K562 (cell line): ENCODE data around the gene CHM. TPM values are rescaled to one million over a fixed set of nuclear protein-coding genes. Genes with fewer than 3 reads are reported as not detected.

Experiments
- ATAC-seq: fragments of 200-7000 bp; cut with Tn5 transposase; 3 replicates; pipeline ENCODE4 v1.9.1; 2020; ENCODE audit warnings: moderate library complexity
- BruUV-seq: library from RNA; stranded (reverse); fragments of 400-500 nt; replicated peaks from 2 replicates; lab custom pipeline; 2021; lab: Mats Ljungman, UMichigan
- CTCF ChIA-PET: fragments of 300-600 bp; formaldehyde crosslinking; extraction: SDS; loops from one replicate; lab custom pipeline; 2021; ENCODE audit warnings: low intra/inter-chr PET ratio; lab: Yijun Ruan, JAX
- POLR2A ChIA-PET: fragments of 300-600, 350-650 bp; sonication (Branson Sonifier 250); formaldehyde crosslinking; extraction: SDS; loops from one replicate; lab custom pipeline; 2021; ENCODE audit warnings: antibody characterized with exemption, inconsistent platforms; lab: Yijun Ruan, JAX
- DNase-seq, 4 experiments: peaks; one replicate each; pipeline versions ENCODE4 v3.0.0 to v3.0.0-alpha.2; 2011 to 2018; ENCODE audit warnings: low spot score in 3 of 4, mixed read lengths in 3 of 4; ENCODE audit errors: extremely low read depth in 1 of 4
- FAIRE-seq: peaks from 2 replicates; lab custom pipeline; 2011; peaks lifted over from hg19 to GRCh38; lab: Jason Lieb, UNC
- H2AFZ ChIP-seq: 2 replicates; pipeline ENCODE4 v1.6.0; 2011; ENCODE audit warnings: low read depth, low read length, control low read depth, inconsistent platforms
- H3K27ac ChIP-seq: fragments of 200-600 bp; 3 replicates; pipeline ENCODE4 v1.8.0; 2011; ENCODE audit warnings: low read depth, mild to moderate bottlenecking, control low read depth, inconsistent platforms, low read length, moderate library complexity, mixed read lengths; ENCODE audit errors: extremely low read depth
- H3K27me3 ChIP-seq, 2 experiments: fragments of 300-600 bp in 1 of 2; 2 replicates in 1 of 2; 3 replicates in 1 of 2; pipeline versions ENCODE4 v1.6.0 to v1.8.0; 2011; ENCODE audit warnings: inconsistent platforms in 2 of 2, low read length in 2 of 2, mild to moderate bottlenecking in 1 of 2, mixed read lengths in 1 of 2, moderate library complexity in 1 of 2; ENCODE audit not compliant: control insufficient read depth in 2 of 2, insufficient read depth in 2 of 2
- H3K36me3 ChIP-seq: fragments of 300-600 bp; 3 replicates; pipeline ENCODE4 v1.8.0; 2011; ENCODE audit warnings: mild to moderate bottlenecking, low read length, inconsistent platforms; ENCODE audit not compliant: control insufficient read depth, insufficient read depth
- H3K4me1 ChIP-seq, 2 experiments: fragments of 200-600 bp in 1 of 2; replicated peaks in 1 of 2; 2 replicates in 1 of 2; 3 replicates in 1 of 2; pipeline versions ENCODE4 v1.5.1 to v1.8.0; 2011; ENCODE audit warnings: inconsistent platforms in 2 of 2, low read length in 2 of 2, mild to moderate bottlenecking in 1 of 2, mixed read lengths in 1 of 2, moderate library complexity in 1 of 2; ENCODE audit not compliant: control insufficient read depth in 2 of 2, insufficient read depth in 2 of 2
- H3K4me2 ChIP-seq: 2 replicates; pipeline ENCODE4 v1.6.1; 2011; ENCODE audit warnings: low read length, control low read depth, inconsistent platforms, mixed read lengths; ENCODE audit not compliant: insufficient read depth
- H3K4me3 ChIP-seq: fragments of 200-600 bp; sonication (generic), shearing (Covaris generic); 2 replicates; pipeline ENCODE4 v1.5.1; 2016; ENCODE audit warnings: control low read depth, inconsistent platforms
- H3K79me2 ChIP-seq: fragments of 200-600 bp; 3 replicates; pipeline ENCODE4 v1.8.0; 2011; ENCODE audit warnings: low read length, inconsistent platforms; ENCODE audit not compliant: control insufficient read depth, insufficient read depth
- H3K9ac ChIP-seq, 2 experiments: 2 replicates each; pipeline versions ENCODE4 v1.6.0 to v1.6.1; 2011; ENCODE audit warnings: low read depth in 2 of 2, low read length in 2 of 2, control low read depth in 1 of 2, inconsistent platforms in 1 of 2, mild to moderate bottlenecking in 1 of 2, mixed read lengths in 1 of 2; ENCODE audit not compliant: insufficient read depth in 1 of 2
- H3K9me1 ChIP-seq: one replicate; pipeline ENCODE4 v1.6.0; 2011; ENCODE audit warnings: inconsistent platforms, mild to moderate bottlenecking, low read length, moderate library complexity; ENCODE audit not compliant: control insufficient read depth, insufficient read depth
- H3K9me3 ChIP-seq: replicated peaks from 2 replicates; pipeline ENCODE4 v1.5.1; 2011; ENCODE audit warnings: low read depth, low read length, inconsistent platforms; ENCODE audit not compliant: control insufficient read depth, insufficient read depth
- H4K20me1 ChIP-seq: replicated peaks from 2 replicates; pipeline ENCODE4 v1.6.1; 2011; ENCODE audit warnings: low read length, inconsistent platforms, mixed read lengths; ENCODE audit not compliant: control insufficient read depth, insufficient read depth
- E2F3 ChIP-seq: fragments of 250-450 bp; sonication (Bioruptor Pico); IDR thresholded peaks from 2 replicates; pipeline ENCODE4 v1.4.0; 2020; ENCODE audit warnings: mild to moderate bottlenecking
- ETV5 ChIP-seq: sonication (generic); formaldehyde crosslinking; IDR thresholded peaks from 2 replicates; pipeline ENCODE4 v1.4.0; 2020; ENCODE audit warnings: low read depth, mild to moderate bottlenecking, missing genetic modification reagents
- JUNB ChIP-seq: fragments of 450-650 bp; formaldehyde crosslinking; conservative IDR thresholded peaks from 2 replicates; pipeline ENCODE4 v1.4.0; 2020; ENCODE audit warnings: mild to moderate bottlenecking
- MTA3 ChIP-seq: fragments of 450-650 bp; formaldehyde crosslinking; IDR thresholded peaks from 2 replicates; pipeline ENCODE4 v1.6.1; 2017; ENCODE audit warnings: mild to moderate bottlenecking, borderline replicate concordance
- NFIC ChIP-seq: fragments of 450-650 bp; IDR thresholded peaks from 2 replicates; pipeline ENCODE4 v1.6.1; 2017; ENCODE audit warnings: mild to moderate bottlenecking, inconsistent platforms
- SREBF1 ChIP-seq: fragments of 150-350 bp; IDR thresholded peaks from 2 replicates; pipeline ENCODE4 v1.6.1; 2014; ENCODE audit warnings: antibody characterized with exemption, low read depth, low read length, borderline replicate concordance
- SRF ChIP-seq, 2 experiments: fragments of 250-450, 450-650 bp in 1 of 2; sonication (Bioruptor Pico) in 1 of 2; sonication (generic) in 1 of 2; formaldehyde crosslinking; IDR thresholded peaks; 2 replicates each; pipeline versions ENCODE4 v1.5.0 to v1.5.1; 2020 to 2022; ENCODE audit warnings: mild to moderate bottlenecking in 1 of 2, missing genetic modification reagents in 1 of 2
- ZFP30 ChIP-seq: fragments of 250-450 bp; sonication (Bioruptor Pico); IDR thresholded peaks from 2 replicates; pipeline ENCODE4 v1.8.0; 2022; ENCODE audit warnings: moderate library complexity, mild to moderate bottlenecking, inconsistent platforms, borderline replicate concordance
- ZNF239 ChIP-seq: fragments of 250-450 bp; sonication (Bioruptor Pico); IDR thresholded peaks from 2 replicates; pipeline ENCODE4 v1.4.0; 2020; ENCODE audit warnings: mild to moderate bottlenecking
- ZNF282 ChIP-seq: sonication (generic); formaldehyde crosslinking; IDR thresholded peaks from 2 replicates; pipeline ENCODE4 v1.8.1; 2023; ENCODE audit warnings: missing genetic modification reagents
- ZNF668 ChIP-seq: fragments of 250-450 bp; sonication (Bioruptor Pico); IDR thresholded peaks from 2 replicates; pipeline ENCODE4 v1.8.0; 2022; ENCODE audit warnings: mild to moderate bottlenecking, inconsistent platforms
- ZNF740 ChIP-seq, 3 experiments: fragments of 200-800 bp in 1 of 3; sonication (Bioruptor generic) in 1 of 3; sonication (generic) in 1 of 3; formaldehyde crosslinking in 1 of 3; IDR thresholded peaks; 2 replicates each; pipeline versions ENCODE4 v1.6.1 to v1.8.0; 2016 to 2022; ENCODE audit warnings: mild to moderate bottlenecking in 2 of 3, missing compliant biosample characterization in 2 of 3, missing genetic modification characterization in 2 of 3, missing genetic modification reagents in 1 of 3
- ZNF79 ChIP-seq: fragments of 250-450 bp; sonication (Bioruptor Pico); IDR thresholded peaks from 2 replicates; pipeline ENCODE4 v1.4.0; 2020; ENCODE audit warnings: low read depth, mild to moderate bottlenecking, moderate library complexity
- WGBS: fragments of 100-300 bp; shearing (Covaris generic); methylation state at CpG from one replicate; pipeline ENCODE4 v1.1.6; 2016; ENCODE audit warnings: low coverage, mixed read lengths; ENCODE audit not compliant: insufficient coverage; ENCODE audit errors: missing lambda C conversion rate; 5-methylcytosine and 5-hydroxymethylcytosine counted together
- in situ Hi-C: fragments of 300-500 bp; cut with MboI; formaldehyde crosslinking; loops from 4 replicates; pipeline ENCODE4 v1.15.0; 2018; ENCODE audit warnings: inconsistent platforms, mixed read lengths
- intact Hi-C: fragments of 100-400 bp; cut with micrococcal nuclease; formaldehyde crosslinking; loops from 2 replicates; pipeline ENCODE4 v1.14.2; 2022
- polyA plus RNA-seq, 8 experiments: library from polyadenylated mRNA; depleted of rRNA in 4 of 8; stranded (reverse) in 5 of 8; unstranded in 3 of 8; fragments of >200 nt; fragmentation: Nextera tagmentation in 2 of 8; fragmentation: Illumina TruSeq in 1 of 8; extraction: Ambion mirVana in 2 of 8; extraction: Trizol in 1 of 8; gene quantifications; 2 replicates each; pipeline versions ENCODE4 v1.2.1 to v1.2.3, GENCODE V29; 2011 to 2014; ENCODE audit warnings: inconsistent platforms in 1 of 8, missing spikeins in 1 of 8
- total RNA-seq, 7 experiments: library from RNA; depleted of rRNA in 6 of 7; stranded (reverse); fragments of >200 nt in 6 of 7; fragmentation: Illumina TruSeq in 2 of 7; extraction: Trizol in 2 of 7; gene quantifications; 2 replicates each; pipeline versions ENCODE4 v1.2.1 to v1.2.3, GENCODE V29; 2011 to 2021; ENCODE audit warnings: low replicate concordance in 1 of 7
- TF ChIP-seq, protein P1 (sequence below), 3 experiments: IDR thresholded peaks in 2 of 3; conservative IDR thresholded peaks in 1 of 3; 2 replicates each; pipeline ENCODE4 v1.5.1; 2011 to 2012; ENCODE audit warnings: low read length in 3 of 3, mild to moderate bottlenecking in 3 of 3, control low read depth in 2 of 3, improper control_type of control experiment in 1 of 3, inconsistent platforms in 1 of 3, low read depth in 1 of 3, mixed read lengths in 1 of 3, moderate library complexity in 1 of 3; ENCODE audit not compliant: insufficient read depth in 2 of 3
- TF ChIP-seq, protein P2 (sequence below): fragments of 250-450 bp; sonication (Bioruptor Pico); IDR thresholded peaks from 2 replicates; pipeline ENCODE4 v1.4.0; 2020

Gene CHM
- total and polyA plus RNA-seq, 9 of the 15 experiments (the other 6 are each of a cell fraction or from before 2014, with no cell fraction given) = 2.2 to 9.0 (median 4.6) TPM

DNA sequence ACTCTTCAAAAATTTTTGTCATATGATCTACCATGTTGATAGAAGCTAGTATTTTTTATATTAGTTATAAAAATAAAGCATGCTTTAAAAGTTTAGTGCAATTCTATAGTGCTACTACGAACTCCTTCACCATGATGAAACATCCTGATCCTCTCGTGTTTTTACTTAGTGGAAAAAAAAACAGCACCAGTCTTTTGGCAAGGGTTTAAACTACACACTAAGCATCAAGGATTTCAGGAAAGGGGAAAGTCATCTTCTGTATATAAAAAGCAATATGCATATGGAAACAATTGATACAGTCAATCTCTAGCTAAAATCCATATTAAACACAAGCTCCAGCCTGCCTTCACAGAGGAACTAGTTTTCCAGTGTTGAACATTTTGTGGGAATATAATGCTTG, 18.7 kb downstream of the CHM start:
- no peaks in the 10 kb centered on the region for H3K4me1 ChIP-seq
- ATAC-seq (no peak), FAIRE-seq (no peak), DNase-seq (no peak)
- WGBS = 45% methylated on average over 2 of the region's 2 CpGs
- no peak overlapping the region for H3K27ac ChIP-seq
- no peaks in the 10 kb centered on the region for H3K9me1 ChIP-seq
- ChIA-PET CTCF (no interaction called here), POLR2A (interaction anchor here (0.5 to 0.7 kb wide), 3 partner anchors 9 to 248 kb away, joined by 3 to 5 read pairs (median 3); no protein-coding TSS in a partner anchor)
- no peaks in the 10 kb centered on the region for H3K36me3 ChIP-seq
- H3K9ac ChIP-seq = no peak overlapping the region
- no peak overlapping the region for H3K4me3 ChIP-seq
- H3K27me3 ChIP-seq = no peaks in the 10 kb centered on the region
- intact Hi-C loops (no loop called here), in situ Hi-C loops (no loop called here)
- BruUV-seq = no TSS peak
- no peaks in the 10 kb centered on the region for H4K20me1 ChIP-seq
- H3K4me2 ChIP-seq = no peak overlapping the region
- H2AFZ ChIP-seq = no peak overlapping the region
- no peaks in the 10 kb centered on the region for H3K79me2 ChIP-seq
- H3K9me3 ChIP-seq = no peaks in the 10 kb centered on the region
- TF ChIP-seq, protein P1, sequence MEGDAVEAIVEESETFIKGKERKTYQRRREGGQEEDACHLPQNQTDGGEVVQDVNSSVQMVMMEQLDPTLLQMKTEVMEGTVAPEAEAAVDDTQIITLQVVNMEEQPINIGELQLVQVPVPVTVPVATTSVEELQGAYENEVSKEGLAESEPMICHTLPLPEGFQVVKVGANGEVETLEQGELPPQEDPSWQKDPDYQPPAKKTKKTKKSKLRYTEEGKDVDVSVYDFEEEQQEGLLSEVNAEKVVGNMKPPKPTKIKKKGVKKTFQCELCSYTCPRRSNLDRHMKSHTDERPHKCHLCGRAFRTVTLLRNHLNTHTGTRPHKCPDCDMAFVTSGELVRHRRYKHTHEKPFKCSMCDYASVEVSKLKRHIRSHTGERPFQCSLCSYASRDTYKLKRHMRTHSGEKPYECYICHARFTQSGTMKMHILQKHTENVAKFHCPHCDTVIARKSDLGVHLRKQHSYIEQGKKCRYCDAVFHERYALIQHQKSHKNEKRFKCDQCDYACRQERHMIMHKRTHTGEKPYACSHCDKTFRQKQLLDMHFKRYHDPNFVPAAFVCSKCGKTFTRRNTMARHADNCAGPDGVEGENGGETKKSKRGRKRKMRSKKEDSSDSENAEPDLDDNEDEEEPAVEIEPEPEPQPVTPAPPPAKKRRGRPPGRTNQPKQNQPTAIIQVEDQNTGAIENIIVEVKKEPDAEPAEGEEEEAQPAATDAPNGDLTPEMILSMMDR (IDR thresholded peaks at IDR 0.05 in 2 of 3, conservative IDR thresholded peaks at IDR 0.05 in 1 of 3; ENCODE audit: insufficient read depth in 2 of 3, low read depth in 1 of 3, low read length in 3 of 3) = no peak
- TF ChIP-seq SRF (CRISPR knock-in tag; IDR thresholded peaks at IDR 0.05) (no peak), ETV5 (CRISPR knock-in tag) (no peak), ZNF79 (CRISPR knock-in tag) (no peak), MTA3 (no peak), ZNF282 (CRISPR knock-in tag) (no peak), ZFP30 (CRISPR knock-in tag) (no peak), NFIC (no peak), ZNF668 (CRISPR knock-in tag) (no peak), ZNF239 (no peak), ZNF740 (CRISPR knock-in tag; IDR thresholded peaks at IDR 0.05) (no peak), ZNF740 (tag; IDR thresholded peaks at IDR 0.05) (no peak), SREBF1 (no peak), JUNB (no peak), E2F3 (no peak)
- TF ChIP-seq, protein P2, sequence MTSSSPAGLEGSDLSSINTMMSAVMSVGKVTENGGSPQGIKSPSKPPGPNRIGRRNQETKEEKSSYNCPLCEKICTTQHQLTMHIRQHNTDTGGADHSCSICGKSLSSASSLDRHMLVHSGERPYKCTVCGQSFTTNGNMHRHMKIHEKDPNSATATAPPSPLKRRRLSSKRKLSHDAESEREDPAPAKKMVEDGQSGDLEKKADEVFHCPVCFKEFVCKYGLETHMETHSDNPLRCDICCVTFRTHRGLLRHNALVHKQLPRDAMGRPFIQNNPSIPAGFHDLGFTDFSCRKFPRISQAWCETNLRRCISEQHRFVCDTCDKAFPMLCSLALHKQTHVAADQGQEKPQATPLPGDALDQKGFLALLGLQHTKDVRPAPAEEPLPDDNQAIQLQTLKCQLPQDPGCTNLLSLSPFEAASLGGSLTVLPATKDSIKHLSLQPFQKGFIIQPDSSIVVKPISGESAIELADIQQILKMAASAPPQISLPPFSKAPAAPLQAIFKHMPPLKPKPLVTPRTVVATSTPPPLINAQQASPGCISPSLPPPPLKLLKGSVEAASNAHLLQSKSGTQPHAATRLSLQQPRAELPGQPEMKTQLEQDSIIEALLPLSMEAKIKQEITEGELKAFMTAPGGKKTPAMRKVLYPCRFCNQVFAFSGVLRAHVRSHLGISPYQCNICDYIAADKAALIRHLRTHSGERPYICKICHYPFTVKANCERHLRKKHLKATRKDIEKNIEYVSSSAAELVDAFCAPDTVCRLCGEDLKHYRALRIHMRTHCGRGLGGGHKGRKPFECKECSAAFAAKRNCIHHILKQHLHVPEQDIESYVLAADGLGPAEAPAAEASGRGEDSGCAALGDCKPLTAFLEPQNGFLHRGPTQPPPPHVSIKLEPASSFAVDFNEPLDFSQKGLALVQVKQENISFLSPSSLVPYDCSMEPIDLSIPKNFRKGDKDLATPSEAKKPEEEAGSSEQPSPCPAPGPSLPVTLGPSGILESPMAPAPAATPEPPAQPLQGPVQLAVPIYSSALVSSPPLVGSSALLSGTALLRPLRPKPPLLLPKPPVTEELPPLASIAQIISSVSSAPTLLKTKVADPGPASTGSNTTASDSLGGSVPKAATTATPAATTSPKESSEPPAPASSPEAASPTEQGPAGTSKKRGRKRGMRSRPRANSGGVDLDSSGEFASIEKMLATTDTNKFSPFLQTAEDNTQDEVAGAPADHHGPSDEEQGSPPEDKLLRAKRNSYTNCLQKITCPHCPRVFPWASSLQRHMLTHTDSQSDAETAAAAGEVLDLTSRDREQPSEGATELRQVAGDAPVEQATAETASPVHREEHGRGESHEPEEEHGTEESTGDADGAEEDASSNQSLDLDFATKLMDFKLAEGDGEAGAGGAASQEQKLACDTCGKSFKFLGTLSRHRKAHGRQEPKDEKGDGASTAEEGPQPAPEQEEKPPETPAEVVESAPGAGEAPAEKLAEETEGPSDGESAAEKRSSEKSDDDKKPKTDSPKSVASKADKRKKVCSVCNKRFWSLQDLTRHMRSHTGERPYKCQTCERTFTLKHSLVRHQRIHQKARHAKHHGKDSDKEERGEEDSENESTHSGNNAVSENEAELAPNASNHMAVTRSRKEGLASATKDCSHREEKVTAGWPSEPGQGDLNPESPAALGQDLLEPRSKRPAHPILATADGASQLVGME (CRISPR knock-in tag) = no peak
